NOMO-1 treated with dmso at 0.1 percent for 144 hours (cell line): ENCODE data around the gene MAGEF1.

Experiments used
- DNase-seq: peaks from one replicate; lab custom pipeline; 2025; ENCODE audit not compliant: unreplicated experiment; lab: John Stamatoyannopoulos, UW

Gene MAGEF1

DNA sequence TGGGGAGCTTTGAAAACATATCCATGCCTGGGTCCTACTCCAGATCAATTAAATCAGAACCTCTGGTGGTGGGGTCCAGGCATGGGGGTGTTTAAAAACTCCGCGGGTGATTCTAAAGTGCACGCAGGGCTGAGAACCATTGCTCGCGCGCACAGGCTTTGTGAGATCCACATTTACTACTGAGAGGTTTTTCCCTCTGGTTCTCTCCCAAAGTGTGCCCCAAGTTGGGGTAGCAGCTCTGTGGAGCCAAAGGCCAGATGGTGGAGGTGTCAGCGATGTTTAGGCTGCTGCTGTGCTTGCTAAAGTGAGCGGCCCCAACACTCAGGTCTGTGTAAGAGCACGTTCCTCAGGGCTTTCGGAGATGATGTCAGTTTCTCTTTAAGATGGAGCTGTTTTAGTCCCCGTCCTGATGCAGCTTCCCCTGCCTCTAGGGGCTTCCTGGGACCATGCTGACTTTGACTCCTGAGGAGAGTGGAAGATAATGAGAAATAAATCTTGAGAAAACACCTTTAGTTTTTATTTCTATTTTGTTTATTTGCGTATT lies 13.4 kb upstream of the MAGEF1 start:
- no peak for DNase-seq

DNA sequence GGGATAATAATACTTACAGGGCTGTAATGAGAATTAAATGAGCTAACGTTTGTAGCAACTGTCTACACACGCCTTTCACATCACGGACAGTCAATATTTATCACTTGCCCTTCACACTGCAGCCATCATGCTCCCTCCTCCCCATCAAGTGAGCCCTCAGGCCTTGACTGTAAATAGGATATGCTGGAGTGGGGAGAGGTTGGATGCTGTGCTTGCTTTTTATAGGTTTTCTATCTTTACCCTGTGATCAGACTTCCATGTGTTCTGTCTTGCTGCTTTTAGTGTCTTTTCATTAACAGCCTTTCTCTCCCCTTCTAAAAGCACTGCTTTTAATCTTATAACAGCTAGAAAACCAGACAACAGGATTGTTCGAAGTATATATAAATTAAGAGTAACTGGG lies 12.8 kb upstream of the MAGEF1 start:
- no peak for DNase-seq

GRCh38 chr3:184719709-184720108 lies 7.8 kb upstream of the MAGEF1 start:
- DNase-seq: no peak

DNA sequence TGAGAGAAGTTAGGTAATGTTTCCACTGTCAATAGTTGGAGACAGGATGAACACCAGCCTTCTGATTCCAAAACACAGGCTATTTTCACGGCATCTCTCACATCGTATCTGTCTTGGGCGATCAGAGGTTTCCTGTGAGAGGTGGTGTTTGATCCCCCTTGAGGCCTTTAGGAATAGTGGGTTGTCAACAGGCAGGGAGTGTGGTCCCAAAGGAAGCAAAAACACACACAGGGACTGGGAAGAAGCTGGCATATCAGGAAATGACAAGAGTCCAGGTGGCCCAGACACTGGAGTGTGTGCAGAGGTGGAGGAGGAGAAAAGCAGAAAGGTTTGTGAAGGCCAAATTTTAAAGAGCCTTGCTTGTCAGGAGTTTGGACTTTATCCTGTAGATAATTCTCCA lies 6.6 kb upstream of the MAGEF1 start:
- no peak for DNase-seq

GRCh38 chr3:184717399-184717983 lies 5.6 kb upstream of the MAGEF1 start:
- DNase-seq: no peak

DNA sequence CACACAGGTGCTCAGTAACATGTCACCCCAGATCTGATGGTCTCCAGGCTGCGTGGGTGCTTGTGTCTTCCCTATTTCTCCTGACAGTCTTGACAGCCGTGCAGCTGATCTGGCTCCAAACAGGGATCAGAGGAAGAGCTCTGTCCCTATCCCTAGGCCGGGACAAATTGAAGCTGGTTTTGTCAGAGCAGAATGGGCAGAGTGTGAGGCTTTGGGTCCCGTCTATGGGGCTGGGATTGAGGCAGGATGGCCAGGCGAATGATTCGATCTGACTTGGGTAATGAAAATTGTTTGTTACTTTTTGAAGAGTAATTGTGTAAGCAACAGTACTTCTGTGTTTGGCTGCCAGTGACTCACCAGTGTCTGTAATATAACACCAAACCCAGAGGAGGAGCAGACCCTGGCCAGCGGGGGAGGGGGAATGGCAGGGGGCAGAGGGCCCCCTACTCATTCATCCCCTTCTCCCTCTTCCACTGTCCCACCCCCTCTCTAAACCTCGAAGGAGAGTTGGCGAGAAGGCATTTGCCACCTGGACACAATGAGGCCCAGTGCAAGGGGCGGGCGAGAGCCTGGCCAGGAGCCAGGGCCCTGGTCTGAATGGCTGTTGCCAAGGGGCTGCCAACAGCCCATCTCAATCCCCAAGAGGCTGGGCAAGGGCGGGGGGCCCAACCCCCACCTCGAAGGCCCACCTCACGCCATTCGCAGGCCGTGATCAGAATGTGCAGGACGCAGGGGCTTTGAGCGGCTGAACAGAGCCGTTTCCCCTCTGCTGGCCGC lies 4.9 kb upstream of the MAGEF1 start:
- DNase-seq: no peak

DNA sequence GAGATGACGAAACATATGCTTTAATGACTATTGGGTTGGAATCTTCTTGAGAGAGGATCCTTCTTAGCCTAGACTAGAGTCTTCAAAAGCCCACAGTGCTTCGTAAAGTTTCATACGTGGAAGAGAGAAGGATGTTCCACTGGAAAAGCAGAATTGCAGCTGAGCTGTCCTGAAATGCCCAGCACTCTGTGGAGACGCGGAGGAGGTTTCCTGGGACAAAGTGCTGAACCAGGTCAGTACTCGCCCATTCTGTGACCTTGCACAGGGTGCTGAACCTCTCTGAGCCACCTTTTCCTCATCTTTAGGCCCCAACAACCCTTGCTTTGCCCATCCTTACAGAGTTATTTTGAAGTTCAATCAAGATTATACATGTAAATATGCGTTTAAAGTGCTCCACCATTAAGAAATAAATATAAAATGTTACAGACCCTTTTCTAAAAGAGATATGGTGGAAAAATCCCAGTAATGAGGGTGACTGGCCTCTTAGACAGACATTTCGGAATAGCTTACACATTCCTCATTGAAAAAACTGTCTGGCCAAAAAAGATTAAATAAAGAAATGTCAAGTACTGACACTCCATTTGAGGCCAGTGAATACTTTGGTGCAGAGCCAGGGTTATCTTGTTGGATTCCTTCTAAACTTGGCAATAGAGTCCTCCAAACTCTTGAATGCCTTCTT lies 4.2 kb upstream of the MAGEF1 start:
- no peak for DNase-seq

DNA sequence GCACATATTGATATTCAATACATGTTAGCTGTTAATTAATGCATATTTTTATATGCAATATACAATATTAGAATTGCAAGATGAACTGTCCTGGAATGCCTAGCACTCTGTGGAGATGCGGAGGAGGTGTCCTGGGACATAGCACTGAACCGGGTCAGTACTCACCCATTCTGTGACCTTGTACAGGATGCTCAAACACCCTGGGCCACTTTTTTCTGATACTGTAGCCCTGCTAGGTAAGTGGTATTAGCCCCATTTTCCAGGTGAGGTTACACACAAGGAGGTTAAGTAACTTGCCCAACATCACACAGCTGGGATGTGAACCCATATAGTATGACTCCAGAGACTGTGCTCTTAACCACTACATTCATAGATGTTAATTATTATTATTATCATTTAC lies 1.7 kb upstream of the MAGEF1 start:
- DNase-seq: no peak

DNA sequence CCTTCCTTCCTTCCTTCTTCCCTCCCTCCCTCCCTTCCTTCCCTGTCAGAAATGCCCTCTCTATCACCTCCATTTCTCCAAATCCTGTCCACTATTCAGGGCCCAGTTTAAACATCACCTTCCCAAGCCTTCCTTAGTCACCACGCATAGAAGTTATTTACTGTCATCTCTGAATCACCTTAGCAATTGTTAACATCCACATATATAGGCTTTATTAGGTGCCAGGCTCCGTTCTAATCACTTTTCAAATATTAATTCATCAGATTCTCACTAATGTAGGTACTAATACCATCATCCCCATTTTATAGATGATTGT lies 1.1 kb upstream of the MAGEF1 start:
- no peak for DNase-seq

GRCh38 chr3:184712248-184713039 lies 580 bp upstream of the MAGEF1 start:
- DNase-seq: peak; percentile 72

DNA sequence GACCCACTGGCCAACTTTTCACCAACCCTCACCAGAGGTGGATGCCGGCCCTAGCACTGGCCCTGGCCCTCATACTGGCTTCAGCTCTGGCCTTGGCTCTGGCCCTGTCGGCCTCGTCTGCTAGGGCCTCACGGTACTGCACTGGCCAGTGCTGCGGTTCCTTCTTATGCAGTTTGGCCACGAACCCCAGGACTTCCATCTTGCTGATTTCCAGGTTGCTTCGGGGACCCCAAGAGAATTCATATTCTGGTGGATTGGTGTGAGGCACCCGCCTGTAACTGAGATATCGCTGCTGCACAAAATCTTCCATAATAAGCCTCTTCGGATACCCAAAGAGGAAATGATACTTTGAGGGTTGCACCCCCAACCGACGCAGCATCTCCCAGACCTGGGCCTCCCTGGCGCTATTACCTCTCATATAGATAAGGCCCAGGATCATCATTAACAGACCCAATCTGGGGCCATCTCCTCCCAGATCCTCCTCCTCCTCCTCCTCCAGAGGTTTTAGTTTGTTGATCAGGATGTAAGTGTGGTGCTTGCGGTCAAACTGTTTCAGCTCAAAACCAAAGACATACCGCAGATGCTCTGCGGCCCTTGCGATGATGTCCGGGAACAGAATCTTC lies 883 bp downstream of the MAGEF1 start:
- peak; percentile 87 for DNase-seq

DNA sequence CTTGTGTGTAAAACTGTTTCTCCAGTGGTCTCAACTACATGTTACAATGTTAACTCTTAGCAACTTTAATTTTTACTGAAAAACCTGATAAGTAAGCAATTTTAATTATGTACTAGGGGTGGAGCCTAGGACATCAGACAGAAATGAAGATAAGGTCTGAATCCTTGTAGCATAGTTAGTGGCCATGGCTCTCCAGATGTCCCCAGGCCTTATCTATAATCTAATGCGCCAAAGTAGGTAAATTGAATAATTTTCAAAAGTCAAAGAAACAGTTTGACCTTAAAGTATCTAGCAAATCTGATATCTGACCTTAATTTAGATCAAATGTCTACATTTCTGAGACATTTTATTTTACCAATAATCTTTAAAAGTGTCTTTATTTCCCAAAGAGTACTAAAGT lies 8.2 kb downstream of the MAGEF1 start:
- DNase-seq: no peak

DNA sequence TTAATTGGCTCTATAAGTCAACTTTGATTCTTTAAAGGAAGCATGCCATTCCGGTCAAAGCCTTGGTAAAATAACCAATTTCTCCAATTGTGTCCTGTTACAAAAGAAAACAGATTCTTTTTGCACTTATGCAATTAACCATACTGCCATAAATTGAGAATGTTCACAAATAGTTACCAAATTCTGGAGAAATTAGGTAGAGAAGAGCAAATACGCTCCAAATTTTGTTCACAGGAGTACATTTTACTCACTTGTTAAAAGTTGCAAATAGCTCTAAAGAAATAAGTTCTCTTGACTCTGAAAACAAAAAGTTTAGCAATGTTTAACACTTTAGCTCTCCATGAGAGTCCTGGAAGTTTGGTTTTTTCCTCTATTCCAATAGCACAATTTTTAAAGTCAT lies 11.1 kb downstream of the MAGEF1 start:
- no peak for DNase-seq

- DNase-seq: no peak
Observed at GRCh38 chr3:184697845-184698244, 14.0 kb downstream of the MAGEF1 start.

GRCh38 chr3:184696697-184697096 lies 15.2 kb downstream of the MAGEF1 start:
- DNase-seq: no peak

DNA sequence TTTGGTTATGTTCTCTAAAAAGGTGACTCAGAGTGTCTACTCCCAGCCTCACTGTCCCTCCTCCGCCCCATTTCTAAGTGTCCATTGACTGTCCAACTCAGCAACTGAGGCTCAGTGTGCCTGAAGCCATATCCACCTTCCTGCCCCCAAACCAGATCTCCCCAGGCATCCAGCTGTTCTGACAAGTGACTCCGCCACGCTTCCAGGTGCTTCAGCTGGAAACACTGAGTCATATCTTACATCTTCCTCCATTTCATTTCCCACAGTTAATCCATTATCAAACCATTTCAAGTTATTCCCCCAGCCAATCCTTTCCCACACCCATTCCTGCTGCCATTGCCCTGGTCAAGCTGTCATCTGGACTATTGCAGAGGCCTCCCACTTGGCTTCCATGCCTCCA lies 17.1 kb downstream of the MAGEF1 start:
- DNase-seq: no peak

- no peak for DNase-seq
Observed at GRCh38 chr3:184694133-184694665, 17.7 kb downstream of the MAGEF1 start.

GRCh38 chr3:184693011-184693975 lies 18.6 kb downstream of the MAGEF1 start:
- DNase-seq: no peak

GRCh38 chr3:184691397-184692231 lies 20.2 kb downstream of the MAGEF1 start:
- peak; percentile 19 for DNase-seq
